GM20000 (cell line): Measurements from ENCODE around the gene DUSP22.
A peak's percentile ranks its signal among the peaks of the same experiment; 100 is the strongest.
"Not testable (repeated sequence)": the region's sequence is repeated elsewhere in the genome, so short reads cannot be mapped to it uniquely, and the experiment has no call there.

ENCODE experiments used
- DNase-seq: peaks from one replicate; pipeline ENCODE4 v3.0.0; 2012; ENCODE audit warnings: low spot score
- CTCF ChIP-seq: IDR thresholded peaks from 2 replicates; pipeline ENCODE4 v1.5.1; 2012; ENCODE audit warnings: mild to moderate bottlenecking, control low read depth; ENCODE audit errors: extremely low read depth, missing control alignments

Gene DUSP22

DNA sequence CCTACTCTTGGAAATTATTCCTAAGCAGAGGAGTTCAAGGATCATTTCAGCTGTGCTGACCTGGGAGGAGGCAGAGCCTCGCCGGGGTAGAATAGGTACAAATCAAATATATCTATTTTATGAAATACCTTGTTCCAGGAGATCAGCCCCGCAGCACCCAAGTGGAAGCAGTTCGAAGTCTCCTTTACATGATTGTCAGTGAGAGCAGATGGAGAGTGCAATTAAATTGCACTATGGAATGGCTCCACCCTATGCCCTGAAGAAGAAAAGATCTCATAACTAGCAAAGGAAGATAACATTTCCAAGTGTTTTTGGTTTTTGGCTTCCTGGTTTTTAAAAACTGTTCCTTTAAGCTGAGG, 31.4 kb downstream of the DUSP22 start:
- no peak for TF ChIP-seq CTCF
- DNase-seq: no peak

DNA sequence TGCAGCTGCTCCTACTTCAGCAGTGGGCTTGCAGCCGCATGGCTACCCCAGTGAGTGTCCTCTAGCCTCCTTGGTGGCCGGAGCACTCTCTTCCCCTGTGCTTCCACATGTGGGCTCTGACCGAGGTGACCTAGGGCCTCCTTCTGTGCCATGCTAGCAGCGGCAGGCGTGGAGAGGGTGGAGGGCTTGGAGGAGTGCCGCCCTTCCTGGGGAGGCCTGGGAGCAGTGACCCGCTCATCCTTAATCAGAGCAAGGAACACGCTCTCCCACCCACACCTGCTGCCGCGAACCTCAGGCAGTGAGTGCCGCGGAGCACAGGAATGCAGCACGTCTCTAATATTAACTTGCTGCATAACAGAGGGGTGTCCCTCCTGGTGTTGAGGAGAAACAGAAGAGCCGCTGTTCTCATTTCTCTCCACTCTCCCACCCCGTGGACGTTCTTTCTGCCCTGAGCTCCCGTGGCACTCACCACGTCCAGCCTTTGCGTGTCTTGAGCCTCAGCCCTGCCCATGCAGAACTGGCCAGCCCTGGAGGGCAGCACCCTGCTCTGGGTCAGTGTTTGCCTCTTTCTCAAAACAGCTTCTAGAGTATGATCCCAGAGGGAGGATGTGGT, 31.9 kb downstream of the DUSP22 start:
- TF ChIP-seq CTCF: no peak
- DNase-seq: no peak

- no peak for TF ChIP-seq CTCF
Observed at GRCh38 chr6:324729-325125, 32.4 kb downstream of the DUSP22 start.

DNA sequence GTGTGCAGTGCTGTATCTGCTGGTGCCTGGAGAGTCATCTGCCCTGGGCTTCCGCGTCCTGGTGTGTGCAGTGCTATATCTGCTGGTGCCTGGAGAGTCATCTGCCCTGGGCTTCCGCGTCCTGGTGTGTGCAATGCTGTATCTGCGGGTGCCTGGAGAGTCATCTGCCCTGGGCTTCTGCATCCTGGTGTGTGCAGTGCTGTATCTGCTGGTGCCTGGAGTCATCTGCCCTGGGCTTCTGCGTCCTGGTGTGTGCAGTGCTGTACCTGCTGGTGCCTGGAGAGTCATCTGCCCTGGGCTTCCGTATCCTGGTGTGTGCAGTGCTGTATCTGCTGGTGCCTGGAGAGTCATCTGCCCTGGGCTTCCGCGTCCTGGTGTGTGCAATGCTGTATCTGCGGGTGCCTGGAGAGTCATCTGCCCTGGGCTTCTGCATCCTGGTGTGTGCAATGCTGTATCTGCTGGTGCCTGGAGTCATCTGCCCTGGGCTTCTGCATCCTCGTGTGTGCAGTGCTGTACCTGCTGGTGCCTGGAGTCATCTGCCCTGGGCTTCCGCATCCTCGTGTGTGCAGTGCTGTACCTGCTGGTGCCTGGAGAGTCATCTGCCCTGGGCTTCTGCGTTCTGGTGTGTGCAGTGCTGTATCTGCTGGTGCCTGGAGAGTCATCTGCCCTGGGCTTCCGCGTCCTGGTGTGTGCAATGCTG, 33.0 kb downstream of the DUSP22 start:
- not testable (repeated sequence) for DNase-seq

More at GRCh38 chr6:324729-325125, 32.4 kb downstream of the DUSP22 start:
- DNase-seq: no peak

- DNase-seq: not testable (repeated sequence)
Observed at GRCh38 chr6:326066-326465, 33.8 kb downstream of the DUSP22 start.

DNA sequence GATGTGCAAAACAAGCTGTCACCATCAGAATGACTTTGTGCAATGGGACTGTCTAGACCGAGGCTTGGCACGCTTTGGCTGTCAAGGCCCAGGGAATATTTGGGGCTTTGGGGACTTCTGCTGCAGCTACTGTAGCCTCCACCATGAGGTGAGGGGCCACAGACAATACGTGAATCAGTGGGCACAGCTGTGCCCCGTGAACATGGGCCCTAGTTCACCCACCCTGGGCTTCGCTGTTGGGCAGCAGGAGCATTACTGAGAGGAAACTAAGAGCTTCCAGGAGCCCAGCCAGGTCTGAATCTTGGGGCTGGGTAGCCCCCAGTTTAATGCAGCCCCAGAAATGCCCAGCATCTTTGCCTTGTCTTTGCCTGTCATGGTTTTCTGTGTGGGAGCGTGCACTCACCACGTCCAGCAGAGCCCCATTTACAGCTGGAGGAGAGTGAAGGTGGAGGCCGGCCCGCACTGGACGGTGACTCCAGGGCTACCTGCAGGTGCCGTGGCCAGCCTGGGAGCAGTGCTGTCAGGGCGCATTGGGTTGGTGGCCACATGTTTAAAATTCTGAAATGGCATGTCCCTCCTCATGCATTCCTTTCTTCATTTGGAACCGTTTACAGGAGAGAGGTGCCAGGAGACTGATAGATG, 34.7 kb downstream of the DUSP22 start:
- TF ChIP-seq CTCF: no peak
- no peak for DNase-seq

GRCh38 chr6:327538-328116, 35.3 kb downstream of the DUSP22 start:
- TF ChIP-seq CTCF: no peak
- DNase-seq: no peak

DNA sequence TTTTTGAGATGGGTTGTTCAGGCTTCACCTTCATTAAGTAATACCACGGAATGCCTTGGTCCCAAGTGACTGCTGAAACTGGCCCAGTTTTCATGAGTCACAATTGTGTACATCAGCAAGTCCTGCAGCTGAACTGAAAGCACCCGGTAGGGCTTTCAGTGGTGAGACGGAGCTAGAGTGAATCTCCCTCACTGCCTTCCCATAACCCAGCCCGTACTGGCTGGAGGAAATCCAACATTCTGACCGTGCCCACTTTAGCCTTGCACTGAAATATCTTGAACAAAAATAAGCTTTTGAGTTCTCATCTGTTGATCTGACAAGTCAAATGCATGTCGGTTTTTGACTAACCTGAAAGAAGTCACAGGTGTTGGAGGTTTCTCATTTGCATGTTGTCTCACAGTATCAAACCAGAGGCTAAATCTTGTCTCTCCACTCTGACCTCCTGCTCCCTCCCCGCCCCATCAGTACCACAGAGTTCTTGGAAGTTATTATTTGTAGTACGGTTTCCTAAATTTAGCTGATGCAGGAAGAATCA, 35.9 kb downstream of the DUSP22 start:
- peak; percentile 81 for DNase-seq
- TF ChIP-seq CTCF: no peak
